Measurements from ENCODE around the gene SAT2. TPM values are rescaled to one million over a fixed set of nuclear protein-coding genes. Genes with fewer than 3 reads are reported as not detected.
A peak's percentile ranks its signal among the peaks of the same experiment; 100 is the strongest.
"Not testable (repeated sequence)": the region's sequence is repeated elsewhere in the genome, so short reads cannot be mapped to it uniquely, and the experiment has no call there.

Gene SAT2
- total RNA-seq, 1 donor, result 28.3 TPM

DNA sequence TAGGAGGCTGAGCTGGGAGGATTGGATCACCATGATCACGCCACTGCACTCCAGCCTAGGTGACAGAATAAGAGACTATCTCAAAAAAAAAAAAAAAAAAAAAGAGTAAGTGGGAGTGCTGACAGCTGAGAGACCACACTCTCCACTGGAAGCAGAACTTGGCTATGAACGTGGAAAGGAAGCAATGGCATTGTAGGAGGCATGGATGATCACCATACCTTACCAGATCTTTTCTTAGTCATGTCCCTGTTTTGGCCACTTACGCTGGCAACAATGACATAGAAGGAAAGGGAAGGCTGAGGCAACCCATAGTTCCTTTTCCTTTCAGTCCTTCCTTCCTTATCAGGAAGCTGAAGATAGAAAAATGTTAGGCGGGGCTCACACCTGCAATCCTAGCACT, 19.4 kb upstream of the SAT2 start:
- H3K4me1 ChIP-seq (ENCODE audit: insufficient read depth, low read length), result peaks cover 51% of the 10 kb centered on the region
- H3K9me3 ChIP-seq (ENCODE audit: low read depth, low read length), result no peaks in the 10 kb centered on the region
- no peak overlapping the region for H3K4me3 ChIP-seq (ENCODE audit: low read length)
- peaks cover 23% of the 10 kb centered on the region for H3K27me3 ChIP-seq (ENCODE audit: insufficient read depth, low read length)

DNA sequence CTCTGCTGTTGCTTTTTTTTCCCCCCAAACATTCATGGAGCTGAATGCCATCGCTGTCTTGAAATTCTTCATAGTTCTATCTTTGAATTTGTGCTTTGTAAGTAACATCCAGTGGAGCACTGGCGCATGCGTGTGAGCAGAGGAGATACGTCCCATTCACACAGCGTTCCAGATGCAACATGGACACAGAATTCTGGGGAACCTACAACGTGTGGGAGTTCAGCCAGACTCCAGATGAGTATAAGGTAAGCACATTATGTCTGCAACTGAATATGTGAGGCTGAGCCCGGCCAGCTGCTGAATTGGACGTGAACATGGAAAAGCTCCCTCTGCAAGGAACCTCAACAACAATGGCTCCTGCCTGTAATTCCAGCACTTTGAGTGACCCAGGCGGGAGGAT, 18.8 kb upstream of the SAT2 start:
- no peak overlapping the region for H3K4me3 ChIP-seq (ENCODE audit: low read length)
- H3K4me1 ChIP-seq (ENCODE audit: insufficient read depth, low read length), result peaks cover 48% of the 10 kb centered on the region
- peaks cover 18% of the 10 kb centered on the region for H3K27me3 ChIP-seq (ENCODE audit: insufficient read depth, low read length)
- no peaks in the 10 kb centered on the region for H3K9me3 ChIP-seq (ENCODE audit: low read depth, low read length)

DNA sequence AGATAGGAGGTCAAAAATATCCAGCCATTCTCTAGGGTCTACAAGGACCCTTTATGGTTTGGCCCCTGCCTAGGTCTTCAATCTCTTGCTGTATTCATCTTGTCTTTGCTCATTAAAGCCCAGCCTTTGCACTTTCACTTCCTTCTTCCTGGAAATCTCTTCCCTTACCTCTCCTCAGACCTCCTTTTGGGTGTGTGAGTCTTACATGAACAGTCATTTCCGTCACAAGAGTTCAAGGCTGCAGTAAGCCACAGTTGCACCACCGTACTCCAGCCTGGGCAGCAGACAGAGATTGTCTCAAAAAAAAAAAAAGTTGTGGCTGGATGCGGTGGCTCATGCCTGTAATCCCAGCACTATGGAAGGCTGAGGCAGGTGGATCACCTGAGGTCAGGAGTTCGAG, 17.2 kb upstream of the SAT2 start:
- no peaks in the 10 kb centered on the region for H3K9me3 ChIP-seq (ENCODE audit: low read depth, low read length)
- H3K4me3 ChIP-seq (ENCODE audit: low read length), result no peak overlapping the region
- peaks cover 5% of the 10 kb centered on the region for H3K27me3 ChIP-seq (ENCODE audit: insufficient read depth, low read length)

DNA sequence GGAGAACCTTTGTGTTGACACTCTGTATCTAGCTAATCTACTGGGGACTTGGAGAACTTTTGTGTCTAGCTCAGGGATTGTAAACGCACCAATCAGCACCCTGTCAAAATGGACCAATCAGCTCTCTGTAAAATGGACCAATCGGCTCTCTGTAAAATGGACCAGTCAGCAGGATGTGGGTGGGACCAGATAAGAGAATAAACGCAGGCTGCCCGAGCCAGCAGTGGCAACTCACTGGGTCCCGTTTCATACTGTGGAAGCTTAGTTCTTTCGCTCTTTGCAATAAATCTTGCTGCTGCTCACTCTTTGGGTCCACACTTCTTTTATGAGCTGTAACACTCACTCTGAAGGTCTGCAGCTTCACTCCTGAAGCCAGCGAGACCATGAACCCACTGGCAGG, 14.0 kb upstream of the SAT2 start:
- not testable (repeated sequence) for H3K9me3 ChIP-seq (ENCODE audit: low read depth, low read length); H3K4me3 ChIP-seq (ENCODE audit: low read length); H3K27me3 ChIP-seq (ENCODE audit: insufficient read depth, low read length)
- peaks cover 26% of the 10 kb centered on the region for H3K4me1 ChIP-seq (ENCODE audit: insufficient read depth, low read length)

More for the DNA sequence above, 17.2 kb upstream of the SAT2 start:
- peaks cover 33% of the 10 kb centered on the region for H3K4me1 ChIP-seq (ENCODE audit: insufficient read depth, low read length)

DNA sequence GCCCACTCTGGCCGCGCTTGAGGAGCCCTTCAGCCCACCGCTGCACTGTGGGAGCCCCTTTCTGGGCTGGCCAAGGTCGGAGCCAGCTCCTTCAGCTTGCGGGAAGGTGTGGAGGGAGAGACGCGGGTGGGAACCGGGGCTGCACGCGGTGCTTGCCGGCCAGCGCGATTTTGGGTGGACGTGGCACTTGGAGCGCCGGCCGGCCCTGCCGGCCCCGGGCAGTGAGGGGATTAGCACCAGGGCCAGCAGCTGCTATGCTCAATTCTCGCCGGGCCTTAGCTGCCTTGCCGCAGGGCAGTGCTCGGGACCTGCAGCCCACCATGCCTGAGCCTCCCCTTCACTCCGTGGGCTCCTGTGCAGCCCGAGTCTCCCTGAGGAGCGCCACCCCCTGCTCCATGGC, 13.2 kb upstream of the SAT2 start:
- H3K4me1 ChIP-seq (ENCODE audit: insufficient read depth, low read length), result peaks cover 19% of the 10 kb centered on the region
- no peaks in the 10 kb centered on the region for H3K9me3 ChIP-seq (ENCODE audit: low read depth, low read length)
- H3K27me3 ChIP-seq (ENCODE audit: insufficient read depth, low read length), result no peaks in the 10 kb centered on the region
- H3K4me3 ChIP-seq (ENCODE audit: low read length), result no peak overlapping the region

DNA sequence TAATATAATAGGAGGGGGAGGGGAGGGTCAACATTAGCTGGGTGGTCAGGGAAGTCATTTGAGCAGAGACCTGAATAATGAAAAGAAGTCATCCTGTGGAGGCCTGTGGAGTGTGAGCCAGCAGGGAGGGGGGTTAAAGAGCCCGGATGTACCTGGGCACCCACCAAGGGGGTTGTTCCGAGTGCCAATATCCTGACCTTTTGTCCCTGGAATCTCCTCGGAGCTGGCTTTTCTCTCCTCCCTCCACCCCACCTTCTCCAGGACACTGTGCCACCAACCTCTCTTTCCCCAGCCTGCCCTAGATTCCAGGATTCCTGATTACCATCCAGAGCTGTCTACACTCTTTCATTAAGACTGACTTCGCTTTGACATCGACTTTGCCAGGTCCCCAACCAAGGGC, 8.5 kb upstream of the SAT2 start:
- no peaks in the 10 kb centered on the region for H3K27me3 ChIP-seq (ENCODE audit: insufficient read depth, low read length)
- no peak overlapping the region for H3K4me3 ChIP-seq (ENCODE audit: low read length)
- H3K4me1 ChIP-seq (ENCODE audit: insufficient read depth, low read length), result no peaks in the 10 kb centered on the region
- no peaks in the 10 kb centered on the region for H3K9me3 ChIP-seq (ENCODE audit: low read depth, low read length)

DNA sequence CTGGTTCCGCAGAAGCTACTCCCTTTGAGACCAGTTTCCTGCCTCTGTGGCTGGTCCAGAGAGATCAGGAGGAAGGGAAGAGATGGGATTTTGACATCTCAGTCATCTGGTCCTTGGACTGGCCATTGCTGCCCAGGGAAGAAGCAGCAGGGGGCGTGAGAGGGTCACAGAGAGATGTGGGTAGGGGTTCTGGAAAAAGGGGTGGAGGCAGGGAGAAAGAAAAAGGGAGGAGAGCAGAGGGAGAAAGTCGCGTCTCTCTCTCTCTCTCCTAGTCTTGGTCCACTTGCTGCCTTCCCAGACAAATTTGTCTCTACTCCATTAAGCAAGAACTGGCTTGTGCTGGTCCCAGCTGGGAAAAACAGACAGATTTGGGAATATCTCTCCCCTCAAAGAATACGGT, 6.8 kb upstream of the SAT2 start:
- Histone ChIP-seq H3K27me3 (ENCODE audit: insufficient read depth, low read length) (no peaks in the 10 kb centered on the region), H3K9me3 (ENCODE audit: low read depth, low read length) (no peaks in the 10 kb centered on the region), H3K4me3 (ENCODE audit: low read length) (no peak overlapping the region)

DNA sequence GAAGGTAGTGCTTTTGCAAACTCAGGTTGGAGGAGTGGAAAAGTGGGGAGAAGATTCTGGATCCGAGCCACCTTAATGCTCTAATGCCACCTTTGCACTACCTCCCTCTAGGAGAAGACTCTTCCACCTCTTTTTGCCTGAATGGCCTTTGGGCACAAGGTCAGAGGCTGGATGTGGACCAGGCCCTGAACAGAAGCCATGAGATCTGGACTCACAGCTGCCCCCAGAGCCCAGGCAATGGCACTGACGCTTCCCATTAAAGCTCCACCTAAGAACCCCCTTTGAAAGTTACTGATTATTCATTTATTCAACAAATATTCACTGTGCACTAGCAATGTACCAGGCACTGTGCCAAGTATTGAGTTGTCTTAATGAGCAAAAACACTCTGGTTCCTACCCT, 5.5 kb upstream of the SAT2 start:
- no peaks in the 10 kb centered on the region for H3K27me3 ChIP-seq (ENCODE audit: insufficient read depth, low read length)
- peaks cover 3% of the 10 kb centered on the region for H3K4me1 ChIP-seq (ENCODE audit: insufficient read depth, low read length)
- no peaks in the 10 kb centered on the region for H3K9me3 ChIP-seq (ENCODE audit: low read depth, low read length)
- H3K4me3 ChIP-seq (ENCODE audit: low read length), result no peak overlapping the region

More for the DNA sequence above, 6.8 kb upstream of the SAT2 start:
- no peaks in the 10 kb centered on the region for H3K4me1 ChIP-seq (ENCODE audit: insufficient read depth, low read length)

DNA sequence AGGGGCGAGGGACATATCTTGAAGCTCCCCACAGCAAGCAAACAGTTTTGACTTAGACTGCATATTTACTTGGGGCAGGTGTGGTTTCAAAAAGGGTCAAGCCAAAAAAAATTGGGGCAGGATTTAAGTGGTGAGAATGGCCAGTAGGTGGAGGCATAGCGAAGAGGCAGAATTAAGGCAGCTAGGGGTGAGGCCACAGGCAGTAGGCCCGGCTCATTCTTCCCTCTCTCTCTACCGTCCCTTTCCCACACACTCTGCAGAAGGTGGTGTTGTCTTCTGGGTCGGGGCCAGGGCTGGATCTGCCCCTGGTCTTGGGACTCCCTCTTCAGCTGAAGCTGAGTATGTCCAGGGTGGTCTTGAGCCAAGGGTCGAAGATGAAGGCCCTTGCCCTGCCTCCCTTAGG, 4.9 kb upstream of the SAT2 start:
- Histone ChIP-seq H3K9me3 (ENCODE audit: low read depth, low read length) (no peaks in the 10 kb centered on the region), H3K27me3 (ENCODE audit: insufficient read depth, low read length) (no peaks in the 10 kb centered on the region), H3K4me3 (ENCODE audit: low read length) (no peak overlapping the region)

DNA sequence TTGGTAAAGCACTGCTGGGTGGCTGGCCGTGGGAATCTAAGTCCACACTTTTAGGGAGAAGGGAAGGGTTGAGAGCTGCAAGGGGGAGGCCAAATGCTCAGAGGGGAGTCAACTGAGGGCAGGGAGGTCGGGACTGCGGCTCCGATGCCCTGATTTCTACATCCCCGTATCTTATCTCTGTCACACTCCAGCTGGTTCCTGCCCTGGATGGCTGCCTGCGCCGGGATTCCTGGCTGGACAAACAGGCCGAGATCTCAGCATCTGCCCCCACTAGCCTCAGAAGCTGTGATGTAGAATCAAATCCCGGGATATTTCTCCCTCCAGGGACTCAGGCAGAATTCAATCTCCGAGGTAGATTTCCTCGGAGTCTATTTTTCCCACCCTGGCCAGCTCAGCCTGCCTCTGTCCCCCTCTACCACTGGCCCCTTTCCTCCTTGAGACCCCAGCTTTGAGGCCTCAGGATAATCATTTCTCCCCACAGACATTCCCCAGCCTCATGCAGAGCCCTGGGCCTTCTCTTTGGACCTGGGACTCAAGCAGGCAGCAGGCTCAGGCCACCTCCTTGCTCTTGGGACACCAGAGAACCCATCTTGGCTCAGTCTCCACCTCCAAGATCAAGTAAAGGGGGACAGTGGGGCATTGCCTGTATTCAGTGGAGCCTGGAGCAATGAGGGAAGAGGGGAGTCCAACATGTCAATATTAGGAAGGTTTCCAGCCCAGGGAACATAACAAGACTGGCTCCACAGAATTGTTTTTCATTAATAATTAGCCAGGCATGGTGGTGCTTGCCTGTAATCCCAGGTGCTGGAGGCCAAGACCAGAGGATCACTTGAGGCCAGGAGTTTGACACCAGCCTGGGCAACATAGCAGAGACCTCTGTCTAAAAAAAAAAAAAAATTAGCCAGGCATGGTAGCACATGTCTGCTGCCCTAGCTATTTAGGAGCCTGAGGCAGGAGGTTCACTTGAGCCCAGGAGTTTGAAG, 4.1 kb upstream of the SAT2 start:
- peaks cover 11% of the 10 kb centered on the region for H3K4me1 ChIP-seq (ENCODE audit: insufficient read depth, low read length)
- no peak overlapping the region for H3K4me3 ChIP-seq (ENCODE audit: low read length)
- no peaks in the 10 kb centered on the region for H3K27me3 ChIP-seq (ENCODE audit: insufficient read depth, low read length)
- no peaks in the 10 kb centered on the region for H3K9me3 ChIP-seq (ENCODE audit: low read depth, low read length)

More for the DNA sequence above, 4.9 kb upstream of the SAT2 start:
- peaks cover 7% of the 10 kb centered on the region for H3K4me1 ChIP-seq (ENCODE audit: insufficient read depth, low read length)

DNA sequence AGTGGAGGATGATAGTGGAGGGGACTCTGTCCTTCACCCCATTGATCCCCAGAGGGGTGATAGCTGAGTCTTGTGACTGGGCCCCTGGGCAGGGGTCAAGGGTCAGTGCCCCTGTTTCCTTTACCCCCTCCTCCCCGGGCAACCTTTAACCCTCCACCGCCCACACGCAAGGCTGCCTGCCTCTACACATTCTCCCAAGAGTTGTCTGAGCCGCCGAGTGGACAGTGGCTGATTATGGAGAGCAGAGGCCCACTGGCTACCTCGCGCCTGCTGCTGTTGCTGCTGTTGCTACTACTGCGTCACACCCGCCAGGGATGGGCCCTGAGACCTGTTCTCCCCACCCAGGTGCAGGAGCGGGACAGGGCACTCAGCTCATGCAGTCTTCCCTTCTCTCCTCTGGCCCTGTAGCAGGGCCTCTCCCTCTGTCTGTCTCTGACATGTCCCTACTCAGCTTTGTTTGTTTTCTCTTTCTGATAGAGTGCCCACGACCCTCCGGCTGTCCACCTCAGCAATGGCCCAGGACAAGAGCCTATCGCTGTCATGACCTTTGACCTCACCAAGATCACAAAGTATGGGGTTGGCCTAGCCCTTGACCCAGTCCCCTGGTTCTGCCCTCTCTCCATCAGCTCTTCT, 2.4 kb upstream of the SAT2 start, which contains the start of gene SHBG:
Gene SHBG, plus strand, starts transcription at position 197 of the 633 bp plus-strand sequence. Its CDS starts 38 bp downstream, at position 235.
- peaks cover 22% of the 10 kb centered on the region for H3K4me1 ChIP-seq (ENCODE audit: insufficient read depth, low read length)
- H3K4me3 ChIP-seq (ENCODE audit: low read length), result no peak within 1 kb of the TSS
- H3K27me3 ChIP-seq (ENCODE audit: insufficient read depth, low read length), result no peaks in the 10 kb centered on the region
- H3K9me3 ChIP-seq (ENCODE audit: low read depth, low read length), result no peaks in the 10 kb centered on the region

DNA sequence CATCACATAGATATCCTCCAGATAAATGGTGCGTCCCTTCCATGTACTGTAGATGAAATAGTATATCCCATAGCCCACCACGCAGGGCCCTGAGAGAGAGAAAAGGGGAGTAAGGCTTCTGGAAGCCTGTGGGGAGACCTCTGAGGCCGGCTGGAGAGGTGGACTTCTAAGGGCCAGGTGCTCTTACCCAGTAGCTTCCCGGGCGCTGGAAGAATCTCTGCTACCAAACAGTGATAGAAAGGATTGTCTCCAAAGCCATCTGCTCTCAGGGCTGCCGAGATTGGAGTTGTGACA, 718 bp downstream of the SAT2 start:
- Histone ChIP-seq H3K27me3 (ENCODE audit: insufficient read depth, low read length) (no peaks in the 10 kb centered on the region), H3K4me1 (ENCODE audit: insufficient read depth, low read length) (peaks cover 22% of the 10 kb centered on the region), H3K9me3 (ENCODE audit: low read depth, low read length) (no peaks in the 10 kb centered on the region), H3K4me3 (ENCODE audit: low read length) (peak overlapping the region; percentile 66)

DNA sequence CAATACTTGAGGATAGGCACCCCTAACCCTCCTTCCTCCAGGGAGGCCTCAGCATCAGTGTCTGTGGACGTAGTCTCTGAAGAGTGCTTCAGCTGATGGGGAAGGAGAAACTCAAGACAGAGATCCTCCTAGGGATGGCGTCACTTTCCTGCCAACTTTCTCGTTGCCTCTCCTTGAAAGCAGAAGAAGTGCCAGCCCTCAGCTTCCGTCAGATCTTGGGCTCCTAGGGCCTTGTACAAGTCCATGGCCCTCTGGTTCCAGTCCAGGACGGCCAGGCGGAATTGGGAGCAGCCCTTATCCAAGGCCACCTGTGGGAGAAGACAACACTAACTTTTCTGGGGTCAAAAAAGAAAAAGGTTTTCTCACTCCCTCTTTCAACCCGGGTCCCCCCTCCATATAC, 1.3 kb downstream of the SAT2 start:
- H3K4me1 ChIP-seq (ENCODE audit: insufficient read depth, low read length), result peaks cover 22% of the 10 kb centered on the region
- no peaks in the 10 kb centered on the region for H3K27me3 ChIP-seq (ENCODE audit: insufficient read depth, low read length)
- H3K9me3 ChIP-seq (ENCODE audit: low read depth, low read length), result no peaks in the 10 kb centered on the region
- H3K4me3 ChIP-seq (ENCODE audit: low read length), result no peak overlapping the region

DNA sequence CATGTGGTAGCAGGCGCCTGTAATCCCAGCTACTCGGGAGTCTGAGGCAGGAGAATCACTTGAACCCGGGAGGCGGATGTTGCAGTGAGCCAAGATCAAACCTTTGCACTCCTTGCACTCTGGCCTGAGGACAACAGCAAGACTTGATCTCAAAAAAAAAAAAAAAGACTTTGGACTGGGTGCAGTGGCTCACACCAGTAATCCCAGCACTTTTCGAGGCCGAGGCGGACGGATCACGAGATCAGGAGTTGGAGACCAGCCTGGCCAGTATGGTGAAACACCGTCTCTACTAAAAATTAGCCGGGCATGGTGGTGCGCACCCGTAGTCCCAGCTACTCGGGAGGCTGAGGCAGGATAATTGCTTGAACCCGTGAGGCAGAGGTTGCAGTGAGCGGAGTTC, 1.9 kb downstream of the SAT2 start:
- H3K4me3 ChIP-seq (ENCODE audit: low read length); H3K27me3 ChIP-seq (ENCODE audit: insufficient read depth, low read length); H3K9me3 ChIP-seq (ENCODE audit: low read depth, low read length): not testable (repeated sequence)
- peaks cover 22% of the 10 kb centered on the region for H3K4me1 ChIP-seq (ENCODE audit: insufficient read depth, low read length)

DNA sequence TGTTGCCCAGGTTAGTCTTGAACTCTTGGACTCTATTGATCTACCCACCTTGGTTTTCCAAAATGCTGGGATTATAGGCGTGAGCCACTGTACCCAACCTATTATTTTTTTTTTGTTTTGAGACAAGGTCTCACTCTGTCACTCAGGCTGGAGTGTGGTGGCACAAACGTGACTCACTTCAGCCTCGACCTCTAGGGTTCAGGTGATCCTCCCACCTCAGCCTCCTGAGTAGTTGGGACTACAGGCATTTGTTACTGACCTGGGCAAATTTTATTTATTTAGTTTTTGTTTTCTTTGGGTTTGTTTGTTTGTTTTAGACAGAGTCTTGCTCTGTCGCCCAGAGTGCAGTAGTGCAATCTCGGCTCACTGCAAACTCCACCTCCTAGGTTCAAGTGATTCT, 4.0 kb downstream of the SAT2 start:
- Histone ChIP-seq H3K4me1 (ENCODE audit: insufficient read depth, low read length) (peaks cover 22% of the 10 kb centered on the region), H3K9me3 (ENCODE audit: low read depth, low read length) (no peaks in the 10 kb centered on the region), H3K27me3 (ENCODE audit: insufficient read depth, low read length) (no peaks in the 10 kb centered on the region), H3K4me3 (ENCODE audit: low read length) (no peak overlapping the region)

DNA sequence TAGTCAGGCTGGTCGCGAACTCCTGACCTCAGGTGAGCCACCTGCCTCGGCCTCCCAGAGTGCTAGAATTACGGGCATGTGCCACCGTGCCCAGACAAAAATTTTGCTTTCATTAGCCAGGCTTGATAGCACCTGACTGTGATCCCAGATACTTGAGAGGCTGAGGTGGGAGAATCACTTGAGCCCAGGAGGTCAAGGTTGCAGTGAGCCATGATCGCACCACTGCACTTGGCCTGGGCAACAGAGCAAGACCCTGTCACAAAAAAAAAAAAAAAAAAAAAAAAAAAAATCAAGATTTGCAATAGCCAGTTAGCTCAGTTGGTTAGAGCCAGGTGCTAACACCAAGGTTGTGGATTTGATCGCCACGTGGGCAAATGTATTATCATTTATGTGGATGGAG, 6.8 kb downstream of the SAT2 start:
- Histone ChIP-seq H3K9me3 (ENCODE audit: low read depth, low read length) (no peaks in the 10 kb centered on the region), H3K4me3 (ENCODE audit: low read length) (no peak overlapping the region), H3K4me1 (ENCODE audit: insufficient read depth, low read length) (peaks cover 2% of the 10 kb centered on the region), H3K27me3 (ENCODE audit: insufficient read depth, low read length) (no peaks in the 10 kb centered on the region)
